Erythroblast (primary cell): Measurements from ENCODE around the gene SYT15.

Experiments
- GATA1 ChIP-seq: IDR thresholded peaks from 2 replicates; pipeline ENCODE4 v1.6.1; 2011; ENCODE audit warnings: low read depth, mild to moderate bottlenecking, control low read depth, low read length, moderate library complexity
- POLR2A ChIP-seq: IDR thresholded peaks from 2 replicates; pipeline ENCODE4 v1.6.1; 2011; ENCODE audit warnings: mild to moderate bottlenecking, low read length

GRCh38 chr10:46536171-46536570 is 42.8 kb upstream of the SYT15 start:
- TF ChIP-seq POLR2A (no peak), GATA1 (no peak)
